HFF-Myc (cell line): ENCODE measurements around the gene GABRB2.

Source experiments
- DNase-seq: peaks from one replicate; pipeline ENCODE4 v3.0.0-alpha.2; 2011; ENCODE audit warnings: low read depth; ENCODE audit errors: extremely low read depth
- H3K4me3 ChIP-seq: replicated peaks from 2 replicates; pipeline ENCODE4 v1.5.1; 2011; ENCODE audit warnings: low read depth, mild to moderate bottlenecking, control low read depth, low read length
- TF ChIP-seq, protein P1 (sequence below): IDR thresholded peaks from 2 replicates; pipeline ENCODE4 v1.5.1; 2012; ENCODE audit warnings: mild to moderate bottlenecking, low read depth, low read length, control low read depth; ENCODE audit errors: missing control alignments

The GABRB2 gene

DNA sequence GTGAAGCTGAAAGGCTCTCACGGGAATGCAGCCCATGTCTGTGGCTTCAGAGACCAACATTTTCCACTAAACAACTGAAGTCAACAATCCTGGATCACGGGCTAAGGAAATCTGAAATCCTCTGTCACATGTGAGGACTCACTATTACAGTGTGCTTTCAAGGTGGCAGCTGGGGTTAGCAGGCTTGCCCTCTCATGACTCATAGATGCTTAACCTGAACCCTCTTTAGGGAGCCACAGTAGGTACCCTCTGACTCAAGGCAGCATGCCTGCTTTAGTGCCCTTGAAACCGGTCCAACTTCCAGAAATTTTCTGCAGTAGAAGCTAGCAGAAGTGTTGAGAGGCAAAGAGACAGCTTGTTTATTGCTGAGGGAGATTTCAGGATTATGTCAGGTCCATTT lies 232.5 kb downstream of the GABRB2 start:
- TF ChIP-seq, protein P1, sequence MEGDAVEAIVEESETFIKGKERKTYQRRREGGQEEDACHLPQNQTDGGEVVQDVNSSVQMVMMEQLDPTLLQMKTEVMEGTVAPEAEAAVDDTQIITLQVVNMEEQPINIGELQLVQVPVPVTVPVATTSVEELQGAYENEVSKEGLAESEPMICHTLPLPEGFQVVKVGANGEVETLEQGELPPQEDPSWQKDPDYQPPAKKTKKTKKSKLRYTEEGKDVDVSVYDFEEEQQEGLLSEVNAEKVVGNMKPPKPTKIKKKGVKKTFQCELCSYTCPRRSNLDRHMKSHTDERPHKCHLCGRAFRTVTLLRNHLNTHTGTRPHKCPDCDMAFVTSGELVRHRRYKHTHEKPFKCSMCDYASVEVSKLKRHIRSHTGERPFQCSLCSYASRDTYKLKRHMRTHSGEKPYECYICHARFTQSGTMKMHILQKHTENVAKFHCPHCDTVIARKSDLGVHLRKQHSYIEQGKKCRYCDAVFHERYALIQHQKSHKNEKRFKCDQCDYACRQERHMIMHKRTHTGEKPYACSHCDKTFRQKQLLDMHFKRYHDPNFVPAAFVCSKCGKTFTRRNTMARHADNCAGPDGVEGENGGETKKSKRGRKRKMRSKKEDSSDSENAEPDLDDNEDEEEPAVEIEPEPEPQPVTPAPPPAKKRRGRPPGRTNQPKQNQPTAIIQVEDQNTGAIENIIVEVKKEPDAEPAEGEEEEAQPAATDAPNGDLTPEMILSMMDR = no peak
- no peak overlapping the region for H3K4me3 ChIP-seq
- DNase-seq = no peak

DNA sequence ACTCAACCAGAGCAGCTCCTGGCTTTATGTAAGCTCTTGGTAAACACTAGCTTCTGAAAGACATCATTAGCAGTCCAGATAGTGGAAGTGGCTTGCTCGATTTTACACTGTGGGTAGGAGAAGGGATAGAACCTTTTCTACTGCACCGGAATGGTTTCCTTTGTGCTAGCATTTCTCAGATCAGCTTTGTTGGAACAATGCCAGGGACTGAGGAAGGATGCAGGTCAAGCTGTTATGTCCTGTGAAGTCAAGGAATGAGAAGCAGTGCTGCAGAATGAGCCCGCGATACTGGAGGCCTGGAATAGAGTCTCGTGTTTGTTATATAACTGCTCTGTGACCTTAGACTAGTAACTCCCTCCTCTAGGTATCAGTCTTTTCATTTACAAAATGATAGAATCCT lies 233.6 kb downstream of the GABRB2 start:
- no peak for DNase-seq
- TF ChIP-seq, protein P1 = no peak
- no peak overlapping the region for H3K4me3 ChIP-seq

DNA sequence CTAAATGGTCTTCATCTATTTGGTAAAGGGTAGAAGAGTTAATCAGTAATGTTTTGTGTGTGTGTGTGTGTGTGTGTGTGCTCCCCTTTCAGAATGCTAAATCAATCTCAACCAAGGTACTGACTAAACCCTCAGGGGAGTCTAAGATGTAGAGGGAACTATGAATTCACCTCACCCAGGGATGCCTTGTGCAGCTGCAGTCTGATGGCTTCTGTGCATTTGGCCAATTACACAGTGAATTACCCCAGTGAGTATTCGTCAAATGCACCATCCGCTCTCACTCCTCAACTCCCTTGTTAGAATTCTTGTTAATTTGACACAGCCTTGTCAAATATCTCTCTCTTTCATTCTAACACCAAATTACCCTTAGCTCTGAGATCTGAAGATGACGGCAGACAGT lies 234.6 kb downstream of the GABRB2 start:
- TF ChIP-seq, protein P1 = no peak
- no peak for DNase-seq
- no peak overlapping the region for H3K4me3 ChIP-seq

DNA sequence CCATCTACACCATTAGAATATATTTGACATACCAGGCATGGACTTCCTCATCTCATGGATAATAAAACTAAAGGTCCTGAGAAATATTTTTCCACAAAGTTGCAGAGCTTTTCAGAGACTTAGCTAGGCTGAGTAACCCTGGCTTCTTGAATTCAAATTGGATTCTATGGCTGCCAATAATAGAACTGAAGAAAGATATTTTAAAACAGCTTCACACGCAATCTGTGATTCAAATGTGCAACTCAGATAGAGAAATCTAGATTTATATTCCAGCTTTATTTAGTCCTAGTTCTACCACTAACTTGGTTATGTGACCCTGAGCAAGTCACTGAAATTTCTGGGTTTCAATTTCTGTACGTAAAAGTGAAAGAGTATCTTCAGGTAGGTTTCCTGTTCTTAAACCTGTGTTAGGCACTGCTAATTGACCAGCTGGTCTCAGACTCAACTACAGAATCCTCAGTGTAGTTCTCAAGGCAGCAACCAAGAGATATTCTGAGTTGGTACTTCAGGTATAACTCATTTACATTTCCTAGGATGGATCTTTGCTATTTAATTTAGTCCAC lies 235.3 kb downstream of the GABRB2 start:
- DNase-seq = no peak
- TF ChIP-seq, protein P1 = no peak
- no peak overlapping the region for H3K4me3 ChIP-seq

DNA sequence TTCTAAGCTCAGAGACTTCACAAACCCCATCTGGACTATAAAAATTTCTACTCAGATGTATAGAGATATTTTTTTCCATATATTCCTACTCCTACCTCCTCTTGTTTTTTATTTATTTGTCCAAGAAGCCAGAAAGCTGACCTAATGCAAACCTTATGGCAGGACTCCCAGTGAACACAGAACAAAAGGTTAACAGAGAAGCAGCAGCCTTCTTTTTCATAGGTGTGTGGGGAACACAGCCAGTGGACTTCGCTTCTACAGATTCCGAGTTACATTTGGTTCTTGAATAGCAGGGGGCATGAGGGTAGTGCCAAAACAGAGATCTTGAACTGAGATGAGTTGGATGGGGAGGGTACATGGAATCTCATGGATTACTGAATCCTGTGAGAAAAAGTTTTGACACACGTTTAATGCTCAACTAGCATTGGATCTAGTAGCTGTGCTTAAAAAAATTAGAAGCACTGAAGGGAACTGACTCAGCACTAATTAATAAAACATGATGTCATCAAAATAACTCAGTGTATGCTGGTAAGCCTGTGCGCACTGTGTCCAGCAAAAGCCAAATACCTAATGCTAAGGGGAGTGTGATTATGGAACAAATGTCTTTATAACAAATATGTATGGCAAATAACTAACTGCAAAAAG lies 240.1 kb downstream of the GABRB2 start:
- TF ChIP-seq, protein P1 = no peak
- DNase-seq = no peak

DNA sequence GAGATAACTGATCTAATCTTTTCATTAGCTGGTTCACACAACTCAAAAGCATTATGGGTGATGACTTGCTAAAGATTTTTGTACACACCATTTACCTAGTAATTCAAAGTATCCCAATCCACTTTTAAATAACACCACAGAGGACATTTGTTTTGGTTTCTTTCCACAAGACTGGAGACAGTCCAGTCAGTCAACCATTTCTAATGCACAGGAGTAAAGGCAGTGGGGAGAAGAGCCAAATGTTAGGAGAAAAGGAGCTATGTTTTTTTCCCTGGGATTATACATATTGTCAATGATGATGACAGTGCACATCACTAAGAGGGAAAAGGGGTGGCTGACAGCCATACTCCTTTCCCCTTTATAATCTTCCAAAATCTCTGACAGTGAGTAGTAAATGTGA lies 240.9 kb downstream of the GABRB2 start:
- TF ChIP-seq, protein P1 = no peak
- H3K4me3 ChIP-seq = no peak overlapping the region
- no peak for DNase-seq

More for the DNA sequence above, 240.1 kb downstream of the GABRB2 start:
- H3K4me3 ChIP-seq = no peak overlapping the region
